ENCODE measurements around the gene TUBB2B. TPM values are rescaled to one million over a fixed set of nuclear protein-coding genes. Genes with fewer than 3 reads are reported as not detected.
A peak's percentile ranks its signal among the peaks of the same experiment; 100 is the strongest.

The TUBB2B gene
- total and polyA plus RNA-seq, 4 experiments from 2014 or later, result 0.22 to 0.32 TPM; not detected in 2

- H3K4me3 ChIP-seq (ENCODE audit: low read length in 2 of 2), result no peak overlapping the region
- peaks cover 33% of the 10 kb centered on the region for H3K36me3 ChIP-seq (ENCODE audit: insufficient read depth, low read length)
- peaks cover 23 to 55% (median 32%) of the 10 kb centered on the region in 4 donors for H3K4me1 Mint-ChIP-seq
- no peak overlapping the region for H3K27ac ChIP-seq (ENCODE audit: low read depth, low read length)
- no peak for DNase-seq
- H3K27me3 ChIP-seq (ENCODE audit: insufficient read depth, low read length), result no peaks in the 10 kb centered on the region
- intact Hi-C loops (cut with micrococcal nuclease), result no loop called here
- no peaks in the 10 kb centered on the region for H3K4me1 ChIP-seq (ENCODE audit: insufficient read depth, low read length)
- no peaks in the 10 kb centered on the region for H3K9me3 Mint-ChIP-seq
- H3K36me3 Mint-ChIP-seq, result peaks cover 20 to 61% of the 10 kb centered on the region in 2 donors
- H3K4me3 Mint-ChIP-seq, result no peak overlapping the region
- no peaks in the 10 kb centered on the region for H3K9me3 ChIP-seq (ENCODE audit: control insufficient read depth in 1 of 2, low read length in 2 of 2)
- H3K27me3 Mint-ChIP-seq, result no peaks in the 10 kb centered on the region
- ChIA-PET POLR2A (ENCODE audit: partially characterized antibody) (no interaction called here), CTCF (ENCODE audit: partially characterized antibody) (interaction anchor here (0.8 to 16.9 kb wide), 2 partner anchors 10 to 461 kb away, joined by 4 to 242 read pairs; no protein-coding TSS in a partner anchor)
- H3K27ac Mint-ChIP-seq, result no peak overlapping the region
Measured at GRCh38 chr6:3270258-3270657, 42.8 kb upstream of the TUBB2B start.

GRCh38 chr6:3269281-3269975, 42.0 kb upstream of the TUBB2B start:
- intact Hi-C loops (cut with micrococcal nuclease), result no loop called here
- Mint-ChIP-seq H3K27ac (peak overlapping the region in 5 of 7 donors; percentile 33 to 89 (median 77)), H3K36me3 (peaks cover 27 to 68% of the 10 kb centered on the region in 2 donors), H3K9me3 (no peaks in the 10 kb centered on the region), H3K4me1 (peaks cover 24 to 61% (median 36%) of the 10 kb centered on the region in 4 donors), H3K4me3 (peak overlapping the region in 2 of 8 donors; percentile 34 to 40), H3K27me3 (no peaks in the 10 kb centered on the region)
- H3K36me3 ChIP-seq (ENCODE audit: insufficient read depth, low read length), result peaks cover 36% of the 10 kb centered on the region
- peak in 3 of 5 donors; percentile 10 to 49 (median 27) for DNase-seq
- POLR2A ChIA-PET (ENCODE audit: partially characterized antibody), result no interaction called here
- H3K4me1 ChIP-seq (ENCODE audit: insufficient read depth, low read length), result no peaks in the 10 kb centered on the region
- CTCF ChIA-PET (ENCODE audit: partially characterized antibody), result interaction anchor here (0.8 kb wide), 1 partner anchor 11 kb away, joined by 4 read pairs; no protein-coding TSS in a partner anchor
- H3K9me3 ChIP-seq (ENCODE audit: control insufficient read depth in 1 of 2, low read length in 2 of 2), result no peaks in the 10 kb centered on the region
- H3K27me3 ChIP-seq (ENCODE audit: insufficient read depth, low read length), result no peaks in the 10 kb centered on the region
- no peak overlapping the region for H3K4me3 ChIP-seq (ENCODE audit: low read length in 2 of 2)
- no peak overlapping the region for H3K27ac ChIP-seq (ENCODE audit: low read depth, low read length)

GRCh38 chr6:3268680-3269079, 41.2 kb upstream of the TUBB2B start:
- no peak overlapping the region for H3K4me3 Mint-ChIP-seq
- peak overlapping the region in 2 of 7 donors; percentile 36 to 77 for H3K27ac Mint-ChIP-seq
- Histone ChIP-seq H3K4me3 (ENCODE audit: low read length in 2 of 2) (no peak overlapping the region), H3K27me3 (ENCODE audit: insufficient read depth, low read length) (no peaks in the 10 kb centered on the region), H3K27ac (ENCODE audit: low read depth, low read length) (no peak overlapping the region), H3K9me3 (ENCODE audit: control insufficient read depth in 1 of 2, low read length in 2 of 2) (no peaks in the 10 kb centered on the region), H3K4me1 (ENCODE audit: insufficient read depth, low read length) (peaks cover 6% of the 10 kb centered on the region), H3K36me3 (ENCODE audit: insufficient read depth, low read length) (peaks cover 44% of the 10 kb centered on the region)
- H3K36me3 Mint-ChIP-seq, result peaks cover 28 to 63% of the 10 kb centered on the region in 2 donors
- DNase-seq, result no peak
- intact Hi-C loops (cut with micrococcal nuclease), result no loop called here
- no peaks in the 10 kb centered on the region for H3K9me3 Mint-ChIP-seq
- ChIA-PET POLR2A (ENCODE audit: partially characterized antibody) (no interaction called here), CTCF (ENCODE audit: partially characterized antibody) (no interaction called here)
- peaks cover 20 to 55% (median 39%) of the 10 kb centered on the region in 4 donors for H3K4me1 Mint-ChIP-seq
- H3K27me3 Mint-ChIP-seq, result no peaks in the 10 kb centered on the region

GRCh38 chr6:3267162-3267561, 39.7 kb upstream of the TUBB2B start:
- no peak for DNase-seq
- Histone ChIP-seq H3K27ac (ENCODE audit: low read depth, low read length) (no peak overlapping the region), H3K27me3 (ENCODE audit: insufficient read depth, low read length) (no peaks in the 10 kb centered on the region), H3K4me1 (ENCODE audit: insufficient read depth, low read length) (peaks cover 17% of the 10 kb centered on the region), H3K36me3 (ENCODE audit: insufficient read depth, low read length) (peaks cover 51% of the 10 kb centered on the region), H3K4me3 (ENCODE audit: low read length in 2 of 2) (no peak overlapping the region), H3K9me3 (ENCODE audit: control insufficient read depth in 1 of 2, low read length in 2 of 2) (no peaks in the 10 kb centered on the region)
- ChIA-PET CTCF (ENCODE audit: partially characterized antibody) (interaction anchor here (1.2 kb wide), 1 partner anchor 15 kb away, joined by 5 read pairs; no protein-coding TSS in a partner anchor), POLR2A (ENCODE audit: partially characterized antibody) (interaction anchor here (0.8 kb wide), 1 partner anchor 8 kb away, joined by 3 read pairs; the partner anchor contains the start of gene PSMG4)
- peaks cover 33 to 69% of the 10 kb centered on the region in 2 donors for H3K36me3 Mint-ChIP-seq
- no peaks in the 10 kb centered on the region for H3K27me3 Mint-ChIP-seq
- intact Hi-C loops (cut with micrococcal nuclease), result no loop called here
- H3K4me1 Mint-ChIP-seq, result peaks cover 24 to 63% (median 48%) of the 10 kb centered on the region in 4 donors
- H3K27ac Mint-ChIP-seq, result peak overlapping the region in 1 of 7 donors; percentile 44
- no peak overlapping the region for H3K4me3 Mint-ChIP-seq
- no peaks in the 10 kb centered on the region for H3K9me3 Mint-ChIP-seq

GRCh38 chr6:3266170-3266569, 38.7 kb upstream of the TUBB2B start:
- no peak overlapping the region for H3K4me3 Mint-ChIP-seq

GRCh38 chr6:3265671-3266070, 38.2 kb upstream of the TUBB2B start:
- CTCF ChIA-PET (ENCODE audit: partially characterized antibody), result interaction anchor here (2.4 kb wide), 1 partner anchor 14 kb away, joined by 10 read pairs; no protein-coding TSS in a partner anchor
- no peak overlapping the region for H3K27ac Mint-ChIP-seq
- Histone ChIP-seq H3K4me1 (ENCODE audit: insufficient read depth, low read length) (peaks cover 32% of the 10 kb centered on the region), H3K27me3 (ENCODE audit: insufficient read depth, low read length) (no peaks in the 10 kb centered on the region), H3K27ac (ENCODE audit: low read depth, low read length) (no peak overlapping the region), H3K4me3 (ENCODE audit: low read length in 2 of 2) (no peak overlapping the region), H3K9me3 (ENCODE audit: control insufficient read depth in 1 of 2, low read length in 2 of 2) (no peaks in the 10 kb centered on the region), H3K36me3 (ENCODE audit: insufficient read depth, low read length) (peaks cover 36% of the 10 kb centered on the region)
- POLR2A ChIA-PET (ENCODE audit: partially characterized antibody), result no interaction called here
- H3K36me3 Mint-ChIP-seq, result peaks cover 24 to 68% of the 10 kb centered on the region in 2 donors
- H3K9me3 Mint-ChIP-seq, result no peaks in the 10 kb centered on the region
- no peaks in the 10 kb centered on the region for H3K27me3 Mint-ChIP-seq
- intact Hi-C loops (cut with micrococcal nuclease), result no loop called here
- H3K4me3 Mint-ChIP-seq, result no peak overlapping the region
- peaks cover 33 to 74% (median 56%) of the 10 kb centered on the region in 4 donors for H3K4me1 Mint-ChIP-seq
- no peak for DNase-seq

More at GRCh38 chr6:3266170-3266569, 38.7 kb upstream of the TUBB2B start:
- Histone ChIP-seq H3K4me3 (ENCODE audit: low read length in 2 of 2) (no peak overlapping the region), H3K27ac (ENCODE audit: low read depth, low read length) (no peak overlapping the region), H3K9me3 (ENCODE audit: control insufficient read depth in 1 of 2, low read length in 2 of 2) (no peaks in the 10 kb centered on the region), H3K27me3 (ENCODE audit: insufficient read depth, low read length) (no peaks in the 10 kb centered on the region), H3K4me1 (ENCODE audit: insufficient read depth, low read length) (peaks cover 27% of the 10 kb centered on the region), H3K36me3 (ENCODE audit: insufficient read depth, low read length) (peaks cover 41% of the 10 kb centered on the region)
- H3K27me3 Mint-ChIP-seq, result no peaks in the 10 kb centered on the region
- H3K4me1 Mint-ChIP-seq, result peaks cover 28 to 73% (median 55%) of the 10 kb centered on the region in 4 donors
- H3K36me3 Mint-ChIP-seq, result peaks cover 25 to 67% of the 10 kb centered on the region in 2 donors
- H3K9me3 Mint-ChIP-seq, result no peaks in the 10 kb centered on the region
- H3K27ac Mint-ChIP-seq, result no peak overlapping the region
- ChIA-PET POLR2A (ENCODE audit: partially characterized antibody) (no interaction called here), CTCF (ENCODE audit: partially characterized antibody) (interaction anchor here (2.4 kb wide), 1 partner anchor 15 kb away, joined by 10 read pairs; no protein-coding TSS in a partner anchor)
- intact Hi-C loops (cut with micrococcal nuclease), result no loop called here
- DNase-seq, result no peak

GRCh38 chr6:3264356-3264755, 36.9 kb upstream of the TUBB2B start:
- Histone ChIP-seq H3K27ac (ENCODE audit: low read depth, low read length) (no peak overlapping the region), H3K27me3 (ENCODE audit: insufficient read depth, low read length) (no peaks in the 10 kb centered on the region), H3K4me3 (ENCODE audit: low read length in 2 of 2) (no peak overlapping the region), H3K9me3 (ENCODE audit: control insufficient read depth in 1 of 2, low read length in 2 of 2) (no peaks in the 10 kb centered on the region), H3K4me1 (ENCODE audit: insufficient read depth, low read length) (peaks cover 42% of the 10 kb centered on the region), H3K36me3 (ENCODE audit: insufficient read depth, low read length) (peaks cover 25% of the 10 kb centered on the region)
- CTCF ChIA-PET (ENCODE audit: partially characterized antibody), result interaction anchor here (2.4 kb wide), 1 partner anchor 13 kb away, joined by 10 read pairs; no protein-coding TSS in a partner anchor
- Mint-ChIP-seq H3K9me3 (no peaks in the 10 kb centered on the region), H3K4me1 (peaks cover 33 to 77% (median 61%) of the 10 kb centered on the region in 4 donors), H3K27me3 (no peaks in the 10 kb centered on the region), H3K36me3 (peaks cover 21 to 59% of the 10 kb centered on the region in 2 donors), H3K27ac (peak overlapping the region in 3 of 7 donors; percentile 17 to 73 (median 48)), H3K4me3 (no peak overlapping the region)
- DNase-seq, result no peak
- intact Hi-C loops (cut with micrococcal nuclease), result no loop called here
- POLR2A ChIA-PET (ENCODE audit: partially characterized antibody), result no interaction called here

Measured in CD4-positive, alpha-beta memory T cell (primary cell).